LHCN-M2 (cell line): Measurements from ENCODE around the gene PLLP. TPM values are rescaled to one million over a fixed set of nuclear protein-coding genes. Genes with fewer than 3 reads are reported as not detected.
A peak's percentile ranks its signal among the peaks of the same experiment; 100 is the strongest.

Experiments used
- DNase-seq: peaks from one replicate; pipeline ENCODE4 v3.0.0-alpha.2; 2012; ENCODE audit warnings: low read depth
- total RNA-seq: library from RNA; depleted of rRNA; stranded (reverse); fragments of >200 nt; gene quantifications from 2 replicates; pipeline ENCODE4 v1.2.3, GENCODE V29; 2014

The PLLP gene
- total RNA-seq, 1 experiment from 2014 or later, result not detected

DNA sequence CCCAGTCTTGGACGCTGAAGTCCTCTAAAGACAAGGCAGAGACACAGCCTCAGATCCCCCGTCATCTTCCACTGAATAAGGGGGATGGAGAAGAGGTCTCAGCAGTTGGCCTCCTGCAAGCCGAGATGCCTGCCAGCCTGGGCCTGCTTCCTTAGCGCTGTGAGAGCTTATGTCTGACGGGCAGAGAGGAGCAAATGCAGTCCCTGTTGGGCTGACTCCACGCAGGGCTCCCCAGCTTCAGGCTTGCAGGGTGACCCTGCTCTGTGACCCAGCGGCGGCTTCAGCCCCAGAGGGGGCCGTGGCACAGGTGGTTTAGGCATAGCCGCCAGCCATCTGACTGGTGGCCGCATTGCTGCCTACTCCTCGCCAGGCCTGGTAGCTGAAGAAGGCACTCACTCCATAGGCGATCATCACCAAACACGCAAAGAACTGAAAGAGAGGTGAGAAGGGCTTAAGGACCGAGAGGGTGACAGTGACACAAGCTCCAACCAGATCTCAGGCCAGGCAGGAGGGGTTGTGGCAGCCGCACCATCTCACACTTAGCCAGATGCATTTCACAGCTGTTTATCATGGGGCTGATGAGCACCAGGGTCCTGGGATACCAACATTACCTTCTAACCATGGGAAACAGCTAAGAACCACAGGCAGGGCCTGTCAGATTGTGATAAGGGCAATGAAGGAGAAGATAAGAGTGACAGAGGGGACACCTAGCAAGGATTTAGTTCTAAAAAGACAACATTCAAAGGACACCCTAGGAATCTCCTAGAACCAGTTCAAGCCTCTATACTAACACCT lies 27.7 kb downstream of the PLLP start:
- no peak for DNase-seq

DNA sequence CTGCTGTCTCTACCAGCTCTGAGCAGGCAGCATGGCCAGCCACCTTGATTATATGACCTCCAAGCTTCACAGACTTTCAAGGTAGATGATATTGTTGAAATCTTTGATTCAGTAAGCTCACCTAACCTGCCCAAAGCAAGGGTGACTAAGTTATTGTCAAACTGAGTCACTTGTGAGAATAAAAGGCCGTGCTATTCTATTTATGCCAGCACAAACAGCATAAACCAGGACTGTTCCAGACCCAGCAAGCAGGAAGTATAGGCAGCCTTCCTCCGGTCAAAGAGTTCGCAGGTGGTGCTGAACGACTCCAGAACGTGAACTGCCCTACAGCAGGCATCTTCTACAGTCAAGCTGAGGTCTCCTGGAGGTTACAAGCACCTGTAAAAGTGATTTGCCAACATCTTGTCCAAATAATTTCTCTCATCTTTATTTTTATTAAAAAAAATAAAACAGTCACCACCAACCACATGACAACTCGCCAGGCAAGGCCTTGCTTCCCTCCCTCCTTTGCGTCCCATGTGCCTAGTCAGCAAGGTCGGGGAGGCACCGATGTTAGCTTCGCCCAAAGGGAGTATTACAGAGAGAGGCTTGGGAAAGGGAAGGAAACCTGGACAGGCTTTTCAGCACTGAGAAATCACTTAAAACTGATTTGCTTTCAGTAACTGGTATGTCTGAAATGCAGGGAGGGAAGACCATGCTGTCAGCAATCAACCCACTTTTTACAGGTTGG lies 28.6 kb downstream of the PLLP start:
- no peak for DNase-seq

DNA sequence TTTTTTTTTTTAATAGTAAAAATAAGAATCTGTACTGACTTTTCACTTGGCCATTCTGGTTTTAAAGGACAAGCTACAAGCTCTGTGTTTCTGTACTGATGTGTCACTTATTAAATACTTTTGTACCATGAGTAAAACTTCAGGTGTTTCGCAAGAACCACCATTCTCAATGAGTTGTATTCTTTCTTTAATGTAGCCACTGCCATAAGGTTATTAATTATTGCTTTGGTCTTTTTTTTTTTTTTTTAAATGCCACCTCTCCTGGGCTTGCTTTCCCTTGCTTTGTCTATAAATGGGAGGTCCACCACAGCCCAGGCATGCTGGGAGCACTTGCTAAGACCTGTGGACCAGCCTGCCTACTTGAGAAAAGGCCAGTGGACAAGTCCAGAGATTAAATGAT lies 31.0 kb downstream of the PLLP start:
- DNase-seq, result no peak

DNA sequence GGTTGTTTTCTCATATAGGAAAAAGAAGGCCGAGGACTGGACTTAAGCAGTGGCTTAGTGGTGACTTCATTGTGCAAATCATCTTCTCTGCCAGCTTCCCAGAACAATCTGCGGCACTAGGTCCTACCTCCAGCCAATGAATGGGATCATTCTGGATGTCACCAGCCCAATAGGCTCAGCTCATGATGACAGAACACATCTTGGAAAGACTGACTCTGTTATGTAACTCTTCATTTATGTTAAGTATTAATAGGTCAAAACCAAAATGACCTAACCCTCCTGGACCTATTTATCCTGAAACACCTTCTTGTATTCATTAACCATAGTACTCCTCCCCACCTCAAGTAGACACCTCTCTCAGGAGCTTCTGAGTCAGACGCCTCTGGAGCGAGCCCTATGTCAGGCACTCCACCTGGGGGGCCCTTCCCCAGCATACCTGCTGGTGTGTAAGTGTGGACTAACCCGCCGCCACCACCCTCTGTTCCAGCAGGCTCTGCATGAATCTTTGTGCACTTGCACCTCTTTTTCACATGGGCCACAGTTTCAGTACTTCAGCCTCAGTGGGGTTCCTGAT lies 32.2 kb downstream of the PLLP start:
- no peak for DNase-seq

DNA sequence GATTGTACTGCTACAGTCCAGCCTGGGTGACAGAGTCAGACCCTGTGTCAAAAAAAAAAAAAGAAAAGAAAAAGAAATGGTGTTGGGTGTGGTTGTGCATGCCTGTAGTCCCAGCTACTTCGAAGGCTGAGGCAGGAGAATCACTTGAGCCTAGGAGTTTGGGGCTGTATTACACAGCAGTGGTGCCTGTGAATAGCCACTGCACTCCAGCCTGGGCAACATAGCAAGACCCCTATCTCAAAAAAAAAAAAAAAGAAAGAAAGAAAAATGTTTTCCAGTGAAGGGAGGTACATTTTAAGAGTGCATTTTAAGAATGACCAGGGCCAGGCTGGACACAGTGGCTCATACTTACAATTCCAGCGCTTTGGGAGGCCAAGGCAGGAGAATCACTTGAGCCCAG lies 33.1 kb downstream of the PLLP start:
- DNase-seq, result no peak

DNA sequence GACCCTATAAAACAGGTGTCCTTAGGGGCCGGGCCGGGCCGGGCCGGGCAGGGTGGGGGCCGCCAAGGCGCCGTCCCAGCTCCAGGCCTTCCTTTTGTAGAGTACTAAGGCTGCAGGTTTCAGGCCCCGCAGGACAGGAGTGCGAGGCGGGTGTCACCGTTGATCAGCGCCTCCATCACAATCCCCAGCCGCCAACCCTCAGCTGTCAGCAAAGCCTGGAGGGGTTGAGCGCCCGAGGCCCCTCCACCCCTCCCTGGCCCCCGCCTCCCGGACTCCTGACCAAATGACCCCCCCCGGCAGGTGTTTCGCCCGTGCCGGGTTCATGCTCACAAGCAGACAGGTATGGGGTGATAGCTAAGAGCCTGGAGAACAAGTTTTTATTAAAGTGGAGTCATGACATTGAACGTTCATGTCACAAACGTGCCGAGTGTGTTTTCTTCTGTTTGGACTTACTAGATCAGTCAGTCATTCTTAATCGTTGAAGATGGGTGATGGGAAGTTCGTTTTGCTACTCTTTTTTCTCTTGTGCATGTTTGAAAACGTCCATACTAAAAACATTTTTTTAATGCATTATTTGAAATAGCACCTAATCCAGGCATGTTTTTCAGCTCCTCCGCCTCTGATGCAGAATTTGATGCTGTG lies 38.9 kb downstream of the PLLP start:
- DNase-seq, result no peak

DNA sequence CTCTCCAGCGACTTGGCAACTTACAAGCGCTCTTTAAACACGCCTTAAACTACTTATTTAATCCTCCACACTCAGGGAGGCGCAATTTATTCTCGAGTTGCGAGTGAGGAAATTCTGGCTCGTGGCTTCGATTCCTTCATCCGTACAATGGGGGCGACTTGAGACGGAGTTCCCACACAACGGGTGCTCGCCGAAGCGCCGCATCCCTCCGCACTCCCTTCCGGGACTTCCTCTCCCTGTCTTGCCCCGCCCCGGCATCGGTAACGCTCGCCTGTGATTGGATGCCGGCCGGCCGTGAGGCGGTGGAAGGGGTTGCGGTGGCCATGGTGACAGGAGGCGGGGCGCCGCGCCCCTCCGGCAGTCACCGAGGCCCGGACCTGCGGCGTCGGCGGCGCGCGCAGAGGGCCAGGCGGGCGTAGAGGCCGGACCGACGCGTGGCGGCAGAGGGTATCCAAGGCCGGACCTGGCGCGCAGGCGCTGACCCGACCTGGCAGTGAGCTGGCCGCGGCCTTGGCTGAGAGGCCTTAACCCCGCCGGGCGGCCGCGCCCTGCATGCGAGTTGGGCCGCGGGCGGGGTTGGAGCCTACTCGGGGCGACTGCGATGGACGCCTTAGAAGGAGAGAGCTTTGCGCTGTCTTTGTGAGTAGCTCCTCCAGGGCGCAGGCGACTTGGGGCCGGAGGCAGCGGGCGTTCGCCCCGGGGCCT lies 39.6 kb downstream of the PLLP start, which contains the start of gene ARL2BP:
Gene ARL2BP, plus strand, starts transcription at position 493 of the 705 bp plus-strand sequence. Its CDS starts 109 bp downstream, at position 602.
- peak; percentile 96 for DNase-seq

DNA sequence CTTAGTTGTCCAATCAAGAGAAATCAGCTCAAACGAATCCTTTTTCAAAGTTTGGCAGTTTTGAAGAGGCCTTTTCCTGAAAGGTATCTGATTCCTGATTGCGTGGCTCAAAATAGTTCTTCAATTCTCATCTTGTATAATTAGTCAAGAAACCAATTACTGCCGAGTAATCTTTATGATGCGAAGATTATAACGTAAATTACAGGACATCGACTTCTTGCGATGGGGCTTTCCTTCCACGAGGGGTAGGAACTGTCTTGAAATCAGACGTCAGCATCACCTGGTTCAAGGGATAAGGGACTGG lies 40.1 kb downstream of the PLLP start:
- no peak for DNase-seq

DNA sequence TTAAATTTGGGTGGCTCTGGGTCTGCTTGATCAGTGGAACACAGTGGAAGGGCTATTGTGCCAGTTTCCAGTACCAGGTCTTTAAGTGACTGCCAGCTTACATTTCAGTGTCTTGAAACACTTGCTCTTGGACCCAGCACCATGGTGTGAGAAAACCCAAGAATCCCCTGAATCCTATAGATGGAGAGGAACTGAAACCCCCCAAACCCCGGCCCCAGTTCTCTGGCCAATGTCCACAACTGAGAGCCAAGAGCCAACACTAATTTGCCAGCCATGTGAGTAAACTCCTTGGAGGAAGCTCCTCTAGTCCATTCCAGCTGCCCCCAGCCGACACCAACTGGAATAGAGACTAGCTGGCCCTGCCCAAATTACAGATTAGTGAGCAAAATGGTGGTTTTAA lies 41.8 kb downstream of the PLLP start:
- DNase-seq, result no peak

DNA sequence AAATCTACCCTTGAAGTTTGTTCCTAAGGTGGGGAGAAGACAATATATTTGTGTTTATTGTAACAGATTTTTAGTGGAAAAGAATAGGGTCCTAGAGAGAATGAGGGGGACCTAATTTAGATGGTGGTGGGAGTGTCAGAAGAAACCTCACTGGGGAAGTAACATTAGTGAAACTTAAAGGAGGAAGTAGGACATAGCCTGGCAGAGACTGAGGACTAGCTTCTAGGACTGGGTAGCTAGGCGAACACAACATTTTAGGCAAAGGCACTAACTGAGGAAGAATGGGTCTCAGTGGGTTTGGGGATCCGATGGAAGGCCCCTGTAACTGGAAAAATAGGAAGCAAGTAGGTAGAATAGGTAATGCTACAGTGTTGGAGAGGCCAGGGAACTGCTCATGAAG lies 43.6 kb downstream of the PLLP start:
- DNase-seq, result no peak

DNA sequence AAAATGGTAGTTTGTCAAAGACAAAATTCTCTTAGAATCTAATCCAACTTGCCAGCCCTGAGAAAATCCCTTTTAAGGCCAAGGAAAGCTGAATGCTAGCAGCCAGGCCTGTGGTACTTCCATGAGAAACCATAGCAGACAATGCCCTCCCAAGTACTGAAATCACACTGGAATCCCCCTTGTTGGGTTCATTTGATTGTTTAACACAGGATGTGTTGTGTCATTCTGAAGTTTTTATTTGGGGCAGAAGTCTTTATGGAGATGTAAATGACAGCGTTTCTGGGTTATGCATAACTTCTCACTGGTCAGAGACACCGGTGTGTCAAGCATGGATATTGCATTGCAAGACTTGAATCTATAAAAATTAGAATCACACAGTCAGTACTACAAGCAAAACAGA lies 45.4 kb downstream of the PLLP start:
- no peak for DNase-seq

DNA sequence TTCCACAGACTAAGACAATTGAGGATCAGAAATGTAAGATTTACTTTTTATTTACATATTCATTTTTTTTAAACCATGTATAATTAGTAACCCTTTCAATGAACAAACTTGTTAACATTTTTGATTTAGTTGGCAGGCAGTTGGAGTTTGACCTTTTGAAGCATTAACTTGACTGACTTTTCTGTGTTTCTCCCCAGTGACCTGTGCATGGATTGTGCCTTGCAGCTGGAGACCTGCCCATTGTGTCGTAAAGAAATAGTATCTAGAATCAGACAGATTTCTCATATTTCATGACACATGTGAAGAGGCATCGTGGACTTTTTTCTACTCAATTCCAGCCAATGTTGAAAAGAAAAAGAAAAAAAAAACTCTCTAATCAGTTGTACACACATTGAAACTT lies 45.8 kb downstream of the PLLP start:
- no peak for DNase-seq

DNA sequence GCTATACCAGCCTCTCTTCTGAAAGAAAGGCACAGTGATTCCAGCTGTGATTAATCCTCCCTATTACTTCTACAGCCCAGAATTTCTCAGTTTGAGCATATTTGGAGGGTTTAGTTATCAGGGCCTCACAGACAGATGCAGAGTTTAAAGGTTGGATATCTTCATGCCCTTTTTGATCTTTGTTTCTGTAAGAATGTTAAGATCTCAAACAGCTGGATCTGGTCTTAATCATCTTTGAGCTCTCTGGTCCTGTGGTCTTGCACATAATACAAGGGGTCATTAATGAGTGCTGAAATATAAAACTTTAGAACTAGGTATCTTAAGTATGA lies 48.5 kb downstream of the PLLP start:
- DNase-seq, result no peak

DNA sequence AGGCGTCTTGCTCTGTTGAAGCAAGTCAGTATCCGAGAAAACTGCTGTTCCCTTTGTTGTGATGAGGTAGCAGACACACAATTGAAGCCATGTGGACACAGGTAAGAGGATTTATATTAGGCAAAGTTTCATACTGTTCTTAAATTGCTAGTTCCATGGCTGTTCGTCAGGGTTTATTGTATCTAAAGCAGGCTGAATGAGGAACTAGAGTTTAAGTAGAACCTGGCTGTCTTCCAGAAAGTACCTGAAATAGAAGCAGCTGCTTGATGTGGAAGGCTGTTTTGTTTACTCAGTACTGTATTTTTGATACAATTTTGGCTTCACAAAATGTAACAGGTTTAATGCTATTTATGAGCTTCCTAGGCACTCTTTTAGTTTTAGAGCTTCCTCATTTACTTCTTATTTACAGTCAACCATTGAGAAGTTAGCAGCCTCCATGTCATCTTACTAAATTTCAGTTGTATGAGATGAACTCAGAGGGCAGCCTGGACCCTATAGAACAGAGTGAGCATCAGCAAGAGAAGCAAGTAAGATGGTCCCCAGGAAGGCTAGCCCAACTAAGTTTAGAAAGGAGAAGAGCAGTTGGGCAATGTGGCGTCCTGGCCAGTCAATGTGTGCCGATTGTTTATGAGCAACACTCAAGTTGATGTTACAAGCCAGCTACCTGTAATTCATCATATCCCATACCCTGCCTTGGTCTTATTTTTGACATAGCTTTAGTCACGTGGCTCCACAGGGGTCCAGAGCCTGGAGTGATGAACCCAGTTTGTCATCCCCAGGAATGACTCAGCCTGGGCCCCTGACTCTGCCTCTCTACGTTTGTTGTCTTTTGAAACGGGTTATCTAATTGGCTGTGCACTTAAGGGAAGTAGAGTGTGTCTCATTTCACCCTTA lies 49.1 kb downstream of the PLLP start:
- peak; percentile 64 for DNase-seq

DNA sequence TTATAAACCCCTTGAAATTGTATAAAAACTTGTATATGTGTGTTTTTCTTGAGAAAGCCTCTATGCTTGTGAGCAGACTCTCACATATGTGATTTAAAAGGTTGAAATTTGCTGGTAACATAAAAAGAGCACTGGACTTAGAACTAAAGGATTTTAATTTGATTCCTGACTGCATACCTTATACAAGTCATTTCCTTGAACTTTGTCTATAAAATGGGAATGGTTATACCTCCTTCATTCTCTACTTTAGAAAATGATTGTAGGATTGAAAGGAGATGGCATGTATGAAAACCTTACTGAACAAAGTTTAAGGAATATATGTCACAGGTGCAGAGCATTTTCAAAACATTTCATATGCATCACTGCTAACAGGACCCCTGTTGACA lies 49.8 kb downstream of the PLLP start:
- no peak for DNase-seq

DNA sequence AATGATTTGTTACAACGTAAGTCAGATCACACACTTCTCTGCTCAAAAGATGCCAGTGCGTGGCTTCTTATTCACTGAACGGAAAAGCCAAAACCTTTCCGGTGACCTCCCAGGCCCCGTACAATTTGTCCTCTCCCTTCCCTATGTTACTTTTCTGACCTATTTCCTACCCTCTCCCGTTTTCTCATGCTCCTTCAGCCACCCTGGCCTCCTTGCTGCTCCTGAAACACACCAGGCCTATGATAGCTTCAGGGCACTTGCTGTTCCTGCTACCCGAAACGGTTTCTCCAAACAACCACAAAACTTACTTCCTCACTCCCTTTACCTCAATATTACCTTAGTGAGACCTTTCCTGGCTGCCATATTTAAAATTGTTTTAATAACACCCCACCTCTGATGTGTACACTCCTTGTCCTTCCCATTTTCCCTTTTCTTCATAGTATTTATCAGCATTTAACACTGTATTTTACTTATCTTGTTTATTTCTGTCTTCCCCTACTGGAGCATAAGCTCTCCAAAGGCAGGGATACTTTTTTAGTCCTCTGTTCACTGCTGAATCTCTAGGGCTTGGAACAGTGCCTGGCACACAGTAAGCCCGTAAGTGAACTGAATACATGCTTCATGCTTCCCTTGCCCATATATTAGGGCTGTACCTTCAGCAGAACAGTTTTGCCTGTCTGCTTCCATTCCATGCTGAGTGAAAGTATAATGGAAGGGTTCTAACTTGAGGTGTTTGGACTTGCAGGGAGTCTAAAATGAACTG lies 50.3 kb downstream of the PLLP start:
- DNase-seq, result no peak

DNA sequence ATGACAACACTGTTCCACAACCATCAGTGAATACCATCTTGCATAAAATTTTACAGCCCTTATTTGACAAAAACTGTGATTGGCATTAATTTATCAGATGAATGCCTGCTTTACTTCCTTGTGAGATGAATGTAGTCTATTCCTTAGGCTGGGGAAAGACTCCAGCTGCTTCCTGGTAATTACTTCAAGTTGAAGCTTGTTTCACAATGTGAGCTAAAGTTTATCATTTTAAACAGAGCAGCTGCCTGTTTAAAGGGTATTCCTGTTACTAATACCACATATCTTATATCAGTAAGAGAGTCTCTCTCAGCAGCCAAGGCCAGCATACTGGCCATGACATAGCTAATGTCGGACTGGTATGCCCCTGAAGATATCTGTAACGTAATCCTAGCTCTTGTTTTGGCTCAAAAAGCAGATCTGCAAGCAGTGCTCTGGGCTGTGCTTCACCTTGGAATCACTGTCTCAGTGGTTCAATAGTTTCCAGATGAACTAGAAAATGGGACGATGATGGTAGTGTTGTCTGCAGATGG lies 52.6 kb downstream of the PLLP start:
- no peak for DNase-seq

DNA sequence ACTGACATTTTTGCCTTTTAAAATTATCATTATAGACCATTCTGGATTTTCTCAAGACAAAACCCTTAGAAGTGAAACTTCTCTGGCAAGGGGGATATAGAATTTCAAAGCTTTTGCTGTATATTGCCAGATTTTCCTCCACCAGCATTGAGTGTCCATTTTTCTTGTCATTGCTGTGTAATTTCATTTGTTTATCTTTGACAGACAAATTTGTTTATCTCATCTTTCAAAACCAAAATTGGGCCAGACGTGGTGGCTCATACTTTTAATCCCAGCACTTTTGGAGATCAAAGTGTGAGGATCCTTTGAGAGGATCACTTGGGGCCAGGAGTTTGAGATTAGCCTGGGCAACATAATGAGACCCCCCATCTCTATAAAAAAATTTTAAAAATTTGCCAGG lies 55.4 kb downstream of the PLLP start:
- DNase-seq, result no peak

DNA sequence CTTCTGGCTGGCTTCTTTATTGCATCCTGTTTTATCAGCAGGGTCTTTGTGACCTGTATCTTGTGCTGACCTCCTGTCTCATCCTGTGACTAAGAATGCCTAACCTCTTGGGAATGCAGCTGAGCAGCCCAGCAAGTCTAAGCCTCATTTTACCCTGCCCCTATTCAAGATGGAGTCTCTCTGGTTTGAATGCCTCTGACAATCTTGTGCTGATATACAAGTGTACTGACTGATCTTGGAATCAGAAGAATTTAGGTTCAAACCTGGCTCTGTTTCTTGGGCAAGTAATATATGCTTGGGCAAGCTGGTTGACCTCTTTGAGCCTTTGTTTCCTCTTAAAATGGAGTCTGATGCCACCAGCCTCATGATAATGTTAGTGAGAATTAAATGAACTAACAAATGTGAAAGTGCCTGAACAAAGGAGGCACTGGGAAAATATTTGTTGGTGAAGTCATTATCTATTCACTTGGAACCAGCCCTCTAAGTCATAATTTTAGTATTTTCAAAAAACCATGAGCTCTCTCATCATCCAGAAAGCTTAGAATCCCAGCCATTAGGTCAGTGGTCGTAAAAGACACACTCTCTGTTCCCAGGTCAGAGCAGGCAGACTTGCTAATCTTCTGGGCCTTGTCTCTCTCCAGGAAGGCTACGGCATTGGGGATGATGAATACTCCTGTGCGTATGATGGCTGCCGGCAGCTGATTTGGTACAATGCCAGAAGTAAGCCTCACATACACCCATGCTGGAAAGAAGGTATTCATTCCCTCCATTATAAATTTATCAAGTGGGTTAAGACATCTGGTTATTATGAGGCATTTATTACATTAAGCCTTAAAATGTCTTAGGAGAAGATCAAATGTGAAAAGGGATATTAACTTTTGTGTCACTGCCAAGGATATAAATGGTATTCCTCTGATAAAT lies 57.5 kb downstream of the PLLP start:
- DNase-seq, result peak; percentile 26
